ENCODE measurements around the gene SF3A2.

SF3A2 gene

GRCh38 chr19:2187159-2187558, 49.5 kb upstream of the SF3A2 start:
- no peaks in the 10 kb centered on the region for H3K9me3 ChIP-seq (ENCODE audit: control insufficient read depth, insufficient read depth, low read depth, low read length)
- no peaks in the 10 kb centered on the region for H3K4me1 ChIP-seq (ENCODE audit: control insufficient read depth, insufficient read depth, low read length)
- H3K27ac ChIP-seq (ENCODE audit: extremely low read depth, low read depth, low read length) = no peak overlapping the region
- ChIA-PET CTCF (interaction anchor here (0.6 kb wide), 1 partner anchor 76 kb away, joined by 3 read pairs; no protein-coding TSS in a partner anchor), POLR2A (no interaction called here)
- TF ChIP-seq ZNF544 (tag by site-specific recombination; IDR thresholded peaks at IDR 0.05) = no peak
- TF ChIP-seq ZNF639 (tag by site-specific recombination; IDR thresholded peaks at IDR 0.05) = no peak
- no peak for TF ChIP-seq ZNF623 (tag by site-specific recombination; IDR thresholded peaks at IDR 0.05)
- no peak for TF ChIP-seq IKZF3 (tag by site-specific recombination; IDR thresholded peaks at IDR 0.05)
- no peak for TF ChIP-seq YY2 (tag by site-specific recombination; IDR thresholded peaks at IDR 0.05)
- no peak for TF ChIP-seq ZNF560 (tag by site-specific recombination; IDR thresholded peaks at IDR 0.05; ENCODE audit: borderline replicate concordance)
- no peak for TF ChIP-seq ZNF26 (tag by site-specific recombination; IDR thresholded peaks at IDR 0.05)
- TF ChIP-seq ZNF548 (tag by site-specific recombination; IDR thresholded peaks at IDR 0.05) = no peak
- no peak for TF ChIP-seq KLF7 (tag by site-specific recombination; IDR thresholded peaks at IDR 0.05; ENCODE audit: borderline replicate concordance)
- no peak for TF ChIP-seq GFI1B (tag by site-specific recombination; IDR thresholded peaks at IDR 0.05)
- no peak for TF ChIP-seq SP3 (tag by site-specific recombination; IDR thresholded peaks at IDR 0.05)
- TF ChIP-seq ZNF248 (tag by site-specific recombination; IDR thresholded peaks at IDR 0.05) = no peak
- no peak for TF ChIP-seq ZNF449 (tag by site-specific recombination; IDR thresholded peaks at IDR 0.05)
- H3K36me3 ChIP-seq (ENCODE audit: control insufficient read depth in 2 of 2, insufficient read depth in 1 of 2, low read length in 2 of 2) = peaks cover 3 to 60% of the 10 kb centered on the region in 2 experiments; a peak in 2 of 3 replicates
- no peak overlapping the region for H3K4me3 ChIP-seq (ENCODE audit: low read depth, low read length)

GRCh38 chr19:2188708-2189385, 47.8 kb upstream of the SF3A2 start:
- H3K4me3 ChIP-seq (ENCODE audit: low read depth, low read length) = no peak overlapping the region

More at GRCh38 chr19:2188708-2189385, 47.8 kb upstream of the SF3A2 start:
- Histone ChIP-seq H3K27ac (ENCODE audit: extremely low read depth, low read depth, low read length) (no peak overlapping the region), H3K4me1 (ENCODE audit: control insufficient read depth, insufficient read depth, low read length) (no peaks in the 10 kb centered on the region), H3K36me3 (ENCODE audit: control insufficient read depth in 2 of 2, insufficient read depth in 1 of 2, low read length in 2 of 2) (peaks cover 8 to 70% of the 10 kb centered on the region in 2 experiments; a peak in 2 of 3 replicates), H3K9me3 (ENCODE audit: control insufficient read depth, insufficient read depth, low read depth, low read length) (no peaks in the 10 kb centered on the region)
- ChIA-PET CTCF (no interaction called here), POLR2A (no interaction called here)
- TF ChIP-seq GLIS2 (tag by site-specific recombination; IDR thresholded peaks at IDR 0.05) (no peak), HIC1 (tag by site-specific recombination; IDR thresholded peaks at IDR 0.05) (peak; percentile 30; the same call in 1 of the 2 replicates), INSM2 (tag by site-specific recombination; IDR thresholded peaks at IDR 0.05) (no peak), ZNF555 (tag by site-specific recombination; conservative IDR thresholded peaks at IDR 0.05) (no peak)
